GM12891 (cell line): ENCODE results near the gene SURF4.

Source experiments
- PAX5 ChIP-seq: IDR thresholded peaks from 2 replicates; pipeline ENCODE4 v1.6.1; 2011; ENCODE audit warnings: low read length, moderate library complexity, mild to moderate bottlenecking; ENCODE audit not compliant: insufficient read depth, severe bottlenecking
- POLR2A ChIP-seq: IDR thresholded peaks from 2 replicates; pipeline ENCODE4 v1.6.1; 2011; ENCODE audit warnings: low read depth, low read length, control low read depth
- POLR2AphosphoS5 ChIP-seq: IDR thresholded peaks from 2 replicates; pipeline ENCODE4 v1.6.1; 2011; ENCODE audit warnings: low read depth, low read length, control low read depth
- POU2F2 ChIP-seq: IDR thresholded peaks from 2 replicates; pipeline ENCODE4 v1.6.1; 2011; ENCODE audit warnings: low read depth, mild to moderate bottlenecking, control low read depth, low read length, moderate library complexity
- SPI1 ChIP-seq: IDR thresholded peaks from 2 replicates; pipeline ENCODE4 v1.6.1; 2011; ENCODE audit warnings: low read depth, low read length, control low read depth
- TAF1 ChIP-seq: IDR thresholded peaks from 2 replicates; pipeline ENCODE4 v1.6.1; 2011; ENCODE audit warnings: low read depth, low read length, control low read depth

DNA sequence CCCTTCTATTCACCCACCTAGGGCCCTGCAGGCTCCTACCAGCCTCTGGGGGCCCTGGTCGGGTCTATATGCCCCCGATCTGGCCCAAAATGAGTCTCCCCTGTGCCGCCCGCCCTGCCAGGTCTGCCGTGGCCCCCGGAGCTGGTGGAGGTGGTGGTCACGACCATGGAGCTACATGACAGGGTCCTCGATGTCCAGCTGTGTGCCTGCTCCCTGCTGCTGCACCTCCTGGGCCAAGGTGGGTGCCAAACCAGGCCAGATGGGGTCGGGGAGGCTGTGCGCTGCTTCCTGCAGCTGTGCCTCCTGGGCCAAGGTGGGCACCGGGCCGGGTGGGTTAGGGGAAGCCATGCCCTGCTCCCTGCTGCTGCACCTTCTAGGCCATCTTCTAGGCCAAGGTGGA, 24.4 kb upstream of the SURF4 start:
- TF ChIP-seq POLR2AphosphoS5 (no peak), POLR2A (peak; percentile 24; the same call in 1 of the 2 replicates), TAF1 (no peak), SPI1 (no peak), PAX5 (no peak), POU2F2 (no peak)
